ENCODE results near the gene NAV2.
"Not testable (repeated sequence)": the region's sequence is repeated elsewhere in the genome, so short reads cannot be mapped to it uniquely, and the experiment has no call there.

NAV2 gene

DNA sequence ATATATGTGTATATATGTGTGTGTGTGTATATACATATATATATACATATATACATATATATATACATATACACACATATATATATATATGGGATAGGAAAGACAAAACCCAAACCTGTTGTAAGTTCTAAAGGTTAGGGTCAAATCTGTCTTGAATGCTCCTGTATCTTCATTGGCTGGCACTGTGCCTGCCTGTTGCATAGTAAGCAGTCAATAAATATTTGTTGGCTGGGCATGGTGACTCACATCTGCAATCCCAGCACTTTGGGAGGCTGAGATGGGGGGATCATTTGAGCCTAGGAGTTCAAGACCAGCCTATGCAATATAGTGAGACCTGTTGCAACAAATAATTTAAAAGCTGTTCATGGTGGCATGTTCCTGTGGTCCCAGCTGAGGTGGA is 242.3 kb downstream of the NAV2 start:
- no peak for DNase-seq (ENCODE audit: low spot score)

GRCh38 chr11:19955660-19956059 is 243.0 kb downstream of the NAV2 start:
- DNase-seq (ENCODE audit: low spot score) = no peak

GRCh38 chr11:19956228-19956627 is 243.6 kb downstream of the NAV2 start:
- no peak for DNase-seq (ENCODE audit: low spot score)

- no peak for DNase-seq (ENCODE audit: low spot score)
Measured at GRCh38 chr11:19957294-19957943, 244.8 kb downstream of the NAV2 start.

DNA sequence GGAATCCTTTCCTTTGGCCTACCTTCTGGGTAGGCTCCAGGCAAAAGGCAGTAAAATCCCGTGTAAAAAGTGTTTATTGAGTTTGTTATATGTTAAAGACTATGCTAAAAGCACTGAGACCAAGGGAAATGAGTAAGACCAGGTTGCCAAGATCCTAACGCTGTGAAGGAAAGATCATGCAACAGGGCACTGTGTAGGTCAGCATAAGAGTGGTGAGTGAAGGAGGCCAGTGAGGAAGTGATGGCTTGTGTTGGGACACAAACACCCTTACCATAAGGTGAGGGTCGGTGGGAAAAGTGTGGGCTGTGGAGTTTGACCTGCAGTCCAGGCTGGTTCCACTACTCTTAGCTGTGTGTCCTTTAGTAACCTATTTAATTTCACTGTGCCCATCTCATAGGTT is 245.6 kb downstream of the NAV2 start:
- no peak for DNase-seq (ENCODE audit: low spot score)

DNA sequence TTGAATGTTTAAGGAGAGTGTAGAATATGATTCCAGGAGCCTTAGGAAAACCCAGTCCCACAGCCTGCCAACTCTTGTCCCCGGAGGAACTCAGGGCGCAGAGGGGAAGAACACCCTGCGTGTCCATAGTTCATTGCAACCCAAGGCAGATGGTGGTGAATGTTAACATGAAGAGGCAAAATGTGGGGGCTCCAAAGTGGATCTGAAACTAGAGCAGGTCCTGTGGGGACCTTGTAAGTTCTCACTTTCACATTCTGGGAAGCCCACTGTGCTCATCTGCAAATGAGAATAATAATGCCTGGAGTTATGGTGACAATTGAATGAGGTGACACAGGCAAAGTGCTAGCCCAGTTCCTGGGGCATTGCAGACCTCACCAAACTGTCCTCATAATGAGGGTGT is 246.6 kb downstream of the NAV2 start:
- DNase-seq (ENCODE audit: low spot score) = no peak

DNA sequence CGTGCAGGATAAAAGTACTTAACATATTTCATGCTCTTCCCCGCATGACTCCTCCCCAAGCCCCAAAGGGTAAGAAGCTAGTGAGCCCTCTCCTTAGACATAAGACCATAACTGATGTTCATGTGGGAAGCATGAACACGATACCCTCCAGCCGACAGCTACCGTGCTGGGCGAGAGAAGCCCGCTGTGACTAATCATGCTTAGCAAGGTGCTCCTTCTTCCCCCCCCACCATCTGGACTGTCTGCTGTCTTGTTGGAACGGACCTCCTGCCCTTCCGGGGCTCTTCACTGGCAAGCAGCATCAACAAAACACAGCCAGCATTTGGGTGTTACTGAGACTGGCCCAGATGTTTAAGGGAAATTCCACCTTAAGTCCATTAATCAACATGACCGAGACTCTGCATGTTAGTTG is 247.0 kb downstream of the NAV2 start:
- no peak for DNase-seq (ENCODE audit: low spot score)

DNA sequence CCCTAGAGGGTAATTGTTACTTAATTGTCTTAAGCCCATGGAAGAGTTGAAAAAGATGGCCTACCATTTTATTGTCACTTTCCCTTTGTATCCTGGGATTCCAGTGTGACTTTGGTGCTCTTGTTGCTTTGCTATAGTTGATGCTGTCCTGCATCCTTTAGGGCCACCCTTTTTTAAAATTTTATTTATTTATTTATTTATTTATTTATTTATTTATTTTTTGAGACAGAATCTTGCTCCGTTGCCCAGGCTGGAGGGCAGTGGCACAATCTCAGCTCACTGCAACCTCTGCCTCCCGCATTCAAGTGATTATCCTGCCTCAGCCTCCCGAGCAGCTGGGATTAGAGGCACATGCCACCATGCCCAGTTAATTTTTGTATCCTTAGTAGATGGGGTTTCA is 247.8 kb downstream of the NAV2 start:
- DNase-seq (ENCODE audit: low spot score) = not testable (repeated sequence)

GRCh38 chr11:19961225-19961624 is 248.6 kb downstream of the NAV2 start:
- no peak for DNase-seq (ENCODE audit: low spot score)

DNA sequence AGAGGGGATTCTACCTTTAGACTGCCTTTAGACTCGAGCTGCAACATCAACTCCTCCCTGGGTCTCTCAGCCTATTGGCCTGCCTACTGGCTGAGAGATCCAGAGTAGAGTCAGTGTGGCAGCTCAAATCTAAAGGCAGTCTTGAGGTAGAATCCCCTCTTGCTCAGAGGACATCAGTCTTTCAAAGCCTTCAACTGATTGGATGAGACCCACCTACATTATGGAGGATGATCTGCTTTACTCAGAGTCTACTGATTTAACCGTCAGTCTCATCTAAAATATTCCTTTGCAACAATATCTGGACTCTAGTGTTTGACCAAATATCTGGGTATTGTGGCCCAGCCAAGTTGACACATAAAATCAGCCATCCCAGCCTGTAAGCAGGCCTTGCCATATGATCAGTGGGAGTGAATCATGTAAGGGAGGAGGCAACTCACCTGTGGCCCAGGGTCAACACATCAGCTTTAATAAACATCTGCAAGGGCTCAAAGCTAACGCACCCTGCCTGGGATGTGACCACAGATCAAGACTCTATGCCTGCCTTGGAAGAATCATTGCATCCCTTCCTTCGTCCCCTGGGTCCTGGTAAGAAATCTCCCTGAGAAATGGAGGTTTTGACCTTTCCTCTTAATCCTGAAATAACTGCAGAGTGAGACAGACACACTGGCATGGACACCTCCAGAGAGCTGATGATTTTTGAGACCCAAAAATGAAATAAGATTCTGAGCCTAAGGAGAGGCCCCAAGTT is 249.6 kb downstream of the NAV2 start:
- DNase-seq (ENCODE audit: low spot score) = no peak

- no peak for DNase-seq (ENCODE audit: low spot score)
Measured at GRCh38 chr11:19962801-19963175, 250.2 kb downstream of the NAV2 start.

DNA sequence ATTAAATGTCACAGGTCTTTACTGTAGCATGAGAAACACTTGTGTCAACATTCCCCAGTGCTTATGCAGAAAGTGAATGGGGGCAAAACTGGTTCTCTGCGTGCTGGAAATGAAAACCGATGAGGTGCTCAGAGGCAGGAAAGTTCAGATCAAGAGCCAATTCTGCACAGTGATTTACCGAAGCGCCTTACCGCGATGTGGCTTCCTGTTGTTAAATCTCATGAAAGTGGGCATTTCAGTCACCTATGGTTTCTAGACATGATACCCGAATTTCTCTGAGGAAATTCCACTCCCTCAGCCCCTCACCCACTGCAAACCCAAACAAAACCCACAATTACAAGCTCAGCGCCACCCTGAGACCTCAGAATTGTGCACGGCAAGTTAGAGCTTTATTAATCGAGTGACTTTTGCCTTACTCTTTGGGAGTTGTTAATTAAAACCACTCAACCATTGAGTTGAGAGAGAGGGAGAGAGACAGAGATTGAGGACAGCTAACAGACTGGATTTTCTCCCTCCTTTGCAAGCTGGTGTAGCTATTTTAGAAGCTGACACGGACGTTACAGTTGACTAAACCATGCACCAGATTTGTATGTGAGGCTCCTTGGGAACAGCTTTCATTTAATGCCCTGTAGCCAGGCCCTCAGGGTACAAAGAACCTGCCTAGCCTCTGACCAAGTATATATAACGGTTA is 251.2 kb downstream of the NAV2 start:
- DNase-seq (ENCODE audit: low spot score) = no peak

DNA sequence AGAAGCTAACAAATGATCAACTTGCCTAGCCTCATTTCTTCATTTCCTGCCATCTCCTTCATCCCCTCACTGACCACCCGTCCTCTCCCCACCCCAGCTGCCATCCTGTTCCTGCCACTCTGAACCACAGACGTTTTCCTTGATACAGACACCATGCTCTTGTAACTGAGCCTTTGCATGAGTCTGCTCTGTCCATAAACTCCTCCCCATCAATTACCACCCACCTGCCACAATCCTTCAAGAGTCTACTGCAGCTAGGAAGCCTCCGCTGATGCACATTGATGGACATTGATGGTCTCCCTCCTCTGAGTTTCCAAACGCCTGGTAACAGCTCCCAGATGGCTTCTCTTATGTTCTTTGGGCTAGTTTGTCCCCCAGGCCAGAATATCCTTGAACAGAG is 253.8 kb downstream of the NAV2 start:
- DNase-seq (ENCODE audit: low spot score) = no peak

- DNase-seq (ENCODE audit: low spot score) = no peak
Measured at GRCh38 chr11:19966927-19967326, 254.3 kb downstream of the NAV2 start.

DNA sequence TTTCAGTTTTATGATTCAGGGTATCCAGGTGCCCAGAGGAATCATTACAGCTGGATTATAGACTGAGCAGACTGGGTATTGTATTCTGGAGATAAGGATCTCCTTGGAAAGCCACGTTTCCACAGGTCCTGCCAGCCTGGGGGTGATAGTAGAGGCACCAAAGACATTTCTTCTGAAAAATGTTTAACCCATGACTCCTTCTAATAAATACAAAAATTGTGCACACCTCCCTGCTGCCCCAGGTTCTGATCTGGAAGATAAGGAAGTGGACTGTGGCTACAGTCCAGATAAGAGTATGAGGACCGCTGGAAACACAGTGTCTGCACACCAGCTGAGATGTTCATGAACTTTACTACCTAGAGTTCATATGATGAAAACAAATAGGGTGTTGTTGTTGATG is 255.2 kb downstream of the NAV2 start:
- no peak for DNase-seq (ENCODE audit: low spot score)

DNA sequence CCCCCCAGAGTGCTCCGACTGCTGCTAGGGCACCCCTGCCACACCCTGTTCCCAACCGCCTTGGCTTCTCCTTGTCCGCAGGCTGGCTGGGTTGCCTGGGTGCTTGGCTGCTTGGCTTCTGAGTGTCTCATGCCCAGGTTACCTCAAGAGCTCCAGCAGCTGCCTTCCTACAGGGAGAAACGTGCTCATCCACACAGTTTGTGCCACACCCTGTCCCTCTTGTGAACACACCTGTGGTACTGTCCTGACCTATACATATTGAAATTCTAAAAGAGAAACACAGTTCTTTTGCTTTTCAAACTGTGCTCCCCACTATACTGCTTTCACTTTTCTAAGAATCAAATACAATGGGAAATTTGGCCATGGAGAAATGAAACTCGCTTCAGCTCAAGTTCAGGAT is 256.2 kb downstream of the NAV2 start:
- DNase-seq (ENCODE audit: low spot score) = no peak

DNA sequence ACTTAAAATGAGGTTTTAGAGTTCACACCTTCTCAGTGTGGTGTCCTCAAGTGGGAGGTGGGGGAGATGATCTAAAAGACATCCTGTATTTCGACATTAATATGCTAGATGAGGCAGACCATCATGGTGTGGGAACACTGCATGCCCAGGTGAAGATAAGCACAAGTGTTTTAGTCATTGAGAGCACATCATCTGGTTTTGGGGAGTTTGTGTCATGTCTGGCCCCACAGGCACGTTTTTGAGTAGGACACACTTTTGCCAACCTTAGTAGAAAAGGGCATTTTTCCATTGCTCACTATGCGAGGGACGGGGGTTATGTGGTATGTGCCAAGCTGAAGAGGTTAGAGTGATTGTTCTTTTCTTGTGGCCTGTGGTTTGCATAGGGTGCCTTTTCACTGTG is 258.3 kb downstream of the NAV2 start:
- DNase-seq (ENCODE audit: low spot score) = no peak

DNA sequence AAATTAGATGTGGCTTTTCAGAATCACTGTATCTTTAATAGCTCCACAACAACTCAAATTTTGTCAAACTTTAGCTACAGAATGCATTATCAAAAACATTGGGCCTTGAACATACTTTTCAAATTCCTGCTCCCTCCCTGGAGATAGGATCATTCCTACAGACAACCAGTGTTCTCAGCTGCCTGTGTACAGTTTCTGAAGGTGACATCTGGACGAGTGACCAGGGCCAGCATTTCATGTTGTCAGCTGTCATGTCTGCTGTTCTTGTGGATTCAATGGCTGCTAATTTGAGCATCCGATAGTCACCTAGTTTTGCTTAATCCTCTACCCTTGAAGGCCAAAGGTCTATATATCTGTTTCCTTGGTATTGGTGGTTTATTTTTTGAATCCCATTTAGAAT is 259.5 kb downstream of the NAV2 start:
- no peak for DNase-seq (ENCODE audit: low spot score)

- no peak for DNase-seq (ENCODE audit: low spot score)
Measured at GRCh38 chr11:19972651-19973050, 260.0 kb downstream of the NAV2 start.

- no peak for DNase-seq (ENCODE audit: low spot score)
Measured at GRCh38 chr11:19973136-19973635, 260.5 kb downstream of the NAV2 start.

- DNase-seq (ENCODE audit: low spot score) = no peak
Measured at GRCh38 chr11:19974886-19975285, 262.2 kb downstream of the NAV2 start.

DNA sequence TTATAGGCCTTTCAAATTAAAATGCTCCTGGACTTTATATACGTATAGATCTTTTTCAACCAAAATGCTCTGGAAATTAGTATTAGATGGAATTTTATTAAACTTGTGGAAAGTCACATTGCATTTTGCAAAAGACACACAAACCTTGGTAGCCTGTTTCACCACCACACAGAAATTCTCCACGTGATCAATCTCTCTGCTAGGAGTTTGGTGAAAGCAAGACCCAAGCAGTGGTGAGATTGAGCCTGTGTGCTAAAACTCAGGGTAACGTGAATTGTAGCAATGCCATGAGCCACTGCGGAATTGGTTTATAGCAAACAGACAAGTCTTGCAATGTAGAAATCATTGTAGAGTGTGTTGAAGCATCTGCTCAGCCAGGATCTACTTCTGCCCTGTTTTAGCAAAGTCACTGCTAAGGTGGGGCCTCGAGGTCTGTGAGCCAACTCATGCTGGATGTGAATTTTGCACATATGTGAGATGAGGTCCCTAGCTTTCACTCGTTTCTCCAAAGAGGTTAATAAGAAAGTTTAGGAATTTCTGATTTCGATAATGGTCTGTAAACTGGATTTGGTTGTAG is 262.9 kb downstream of the NAV2 start:
- DNase-seq (ENCODE audit: low spot score) = no peak

Data from LoVo (cell line).